ENCODE results near the gene POLR2I. TPM values are rescaled to one million over a fixed set of nuclear protein-coding genes. Genes with fewer than 3 reads are reported as not detected.

POLR2I gene
- 26.5 and 37.2 TPM in 2 replicates for total RNA-seq

DNA sequence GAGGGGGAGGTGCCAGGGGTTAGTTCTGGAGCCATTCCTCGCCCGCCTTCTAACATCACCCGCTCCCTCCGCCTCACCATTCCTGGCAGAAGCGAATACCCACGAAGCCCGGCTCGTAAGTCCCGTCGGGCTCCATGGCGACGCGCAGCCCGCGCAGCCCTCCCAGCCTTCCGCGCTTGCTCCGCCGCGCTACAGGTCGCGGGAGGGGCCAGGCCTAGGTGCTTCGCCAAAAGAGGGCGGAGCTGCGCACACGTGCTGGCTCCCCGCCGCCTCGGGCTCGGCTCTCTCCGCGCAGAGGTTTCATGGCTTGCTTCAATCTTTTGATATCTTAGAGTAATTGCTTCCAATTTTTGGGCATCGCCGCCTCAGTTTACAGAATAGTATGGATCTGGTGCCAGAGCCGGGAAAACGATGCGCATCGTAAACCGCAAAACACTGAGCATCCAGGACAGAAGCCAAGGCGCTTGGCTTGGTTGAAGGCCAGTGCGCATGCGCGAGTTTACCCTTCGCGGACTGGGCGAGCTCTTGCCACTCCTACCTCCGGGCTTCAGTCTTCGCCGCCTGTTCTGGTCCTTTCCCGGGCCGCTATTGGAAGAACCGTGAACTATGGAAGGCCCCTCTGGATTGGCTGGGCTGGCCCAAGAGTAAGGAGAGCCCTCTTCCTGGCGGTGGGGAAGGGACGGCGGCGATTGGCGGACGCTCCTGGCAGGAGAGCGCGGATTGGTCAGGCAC, at the start of gene POLR2I:
Gene POLR2I, minus strand, starts transcription at position 155 of the 732 bp plus-strand sequence. Its CDS starts 19 bp downstream, at position 136.

DNA sequence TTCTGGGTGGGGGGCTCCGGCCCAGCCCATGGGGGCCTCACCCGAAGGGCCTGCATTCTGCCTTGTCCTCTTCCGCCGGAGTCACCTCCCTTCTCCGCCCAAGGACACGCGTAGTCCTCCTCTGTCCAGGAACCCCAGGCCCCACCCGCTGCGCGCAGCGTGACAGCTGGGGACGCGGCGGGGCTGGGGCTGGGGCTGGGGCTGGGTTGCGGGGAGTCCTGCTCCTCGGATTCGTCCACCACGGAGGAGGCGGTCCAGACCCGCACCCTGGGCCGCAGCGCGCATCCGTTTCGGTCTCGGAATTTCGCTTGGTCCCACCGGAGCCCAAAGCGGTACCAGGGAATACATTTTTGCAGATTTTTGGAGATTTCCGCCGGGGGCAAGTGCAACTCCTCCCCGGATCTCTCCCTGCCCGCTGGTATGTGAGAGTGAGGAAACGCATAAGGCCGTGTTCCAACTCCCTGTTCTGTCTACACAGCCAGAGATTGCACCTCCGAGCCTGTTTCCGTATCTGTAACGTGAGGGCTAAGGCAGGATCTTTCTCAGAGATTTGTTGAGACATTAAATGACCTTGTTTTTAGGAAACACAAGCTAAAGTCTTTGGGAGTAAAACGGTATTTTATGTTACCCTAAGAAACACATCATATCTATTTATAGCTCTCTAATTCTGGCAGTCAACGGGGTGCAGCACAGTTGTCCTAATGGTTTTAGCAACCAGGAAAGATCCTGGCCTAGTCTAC, 37.8 kb upstream of the POLR2I start, which contains the start of gene COX7A1:
Gene COX7A1, minus strand, starts transcription at position 96 of the 740 bp plus-strand sequence. Its CDS starts 40 bp downstream, at position 56.

DNA sequence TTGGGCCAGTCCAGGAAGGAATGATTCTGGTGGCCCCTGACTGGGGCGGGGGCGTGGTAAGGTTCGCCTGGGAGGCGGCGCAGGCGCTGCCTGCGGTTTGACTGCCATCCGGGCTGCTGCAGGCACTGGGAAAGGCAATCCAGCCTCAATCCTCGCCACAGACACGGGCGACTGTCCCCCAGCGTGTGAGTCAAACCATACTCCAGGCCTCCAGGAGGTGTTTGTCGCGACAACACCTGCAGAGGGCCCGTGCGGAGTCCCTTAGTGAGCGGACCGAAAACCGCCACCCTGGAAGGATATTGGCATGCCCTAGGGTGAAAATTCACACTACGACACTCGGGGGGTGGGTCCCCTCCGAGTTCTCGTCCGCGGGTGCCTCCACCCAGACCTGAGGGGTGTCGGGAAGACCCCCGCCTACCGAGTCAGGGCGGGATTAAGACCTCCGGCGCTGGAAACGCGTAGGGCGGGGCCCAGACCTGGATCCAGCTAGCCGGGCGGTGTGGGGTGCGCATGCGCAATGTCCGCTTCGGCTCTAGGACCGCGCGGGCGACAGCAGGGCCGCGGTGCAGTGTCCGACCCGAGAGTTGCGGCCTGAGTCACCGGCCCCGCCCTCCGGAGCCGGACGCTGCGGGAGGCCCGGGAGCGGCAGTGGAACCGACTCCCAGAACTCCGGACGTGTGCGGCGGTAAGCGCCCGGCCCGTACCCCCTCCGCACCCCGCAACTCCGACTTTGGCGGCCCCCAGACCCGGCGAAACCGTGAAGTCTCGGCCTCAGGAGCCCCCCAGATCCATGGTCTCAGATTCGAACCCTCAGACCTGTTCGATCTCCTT, 25.0 kb upstream of the POLR2I start, which contains the start of gene CAPNS1:
Gene CAPNS1, plus strand, starts transcription at position 594 of the 831 bp plus-strand sequence. CDS start 946 bp downstream, outside the sequence.

DNA sequence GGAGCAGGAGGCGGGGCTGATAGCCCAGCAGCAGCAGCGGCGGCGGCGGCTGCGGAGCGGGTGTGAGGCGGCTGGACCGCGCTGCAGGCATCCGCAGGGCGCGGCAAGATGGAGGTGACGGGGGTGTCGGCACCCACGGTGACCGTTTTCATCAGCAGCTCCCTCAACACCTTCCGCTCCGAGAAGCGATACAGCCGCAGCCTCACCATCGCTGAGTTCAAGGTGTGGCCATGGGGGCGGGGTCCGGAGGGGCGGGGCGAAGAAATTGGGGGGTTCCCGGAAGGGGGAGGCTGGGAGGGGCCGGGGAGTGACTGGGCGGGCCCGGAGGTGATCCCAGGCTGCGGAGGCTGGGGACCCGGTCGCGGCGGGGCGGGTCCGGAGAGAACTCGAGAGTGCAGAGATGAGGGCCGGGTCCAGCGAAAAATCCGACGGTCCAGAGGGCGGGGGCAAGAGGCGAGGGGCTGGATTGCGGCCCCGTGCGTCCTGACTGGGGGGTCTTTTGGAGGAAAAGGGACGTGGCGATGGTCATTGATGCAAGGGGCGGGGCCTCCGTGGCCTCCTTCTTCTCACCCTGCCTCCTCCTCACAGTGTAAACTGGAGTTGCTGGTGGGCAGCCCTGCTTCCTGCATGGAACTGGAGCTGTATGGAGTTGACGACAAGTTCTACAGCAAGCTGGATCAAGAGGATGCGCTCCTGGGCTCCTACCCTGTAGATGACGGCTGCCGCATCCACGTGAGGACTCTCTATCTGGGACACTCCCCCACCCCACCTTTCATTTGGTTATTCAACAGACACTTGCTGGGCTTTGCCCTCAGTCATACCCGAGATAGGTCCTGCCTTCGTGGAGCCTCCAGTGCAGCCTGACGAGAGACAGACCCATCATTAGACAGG, 1.0 kb upstream of the POLR2I start, which contains the start of gene TBCB:
Gene TBCB, plus strand, starts transcription at position 16 of the 891 bp plus-strand sequence. Its CDS starts 93 bp downstream, at position 109.

DNA sequence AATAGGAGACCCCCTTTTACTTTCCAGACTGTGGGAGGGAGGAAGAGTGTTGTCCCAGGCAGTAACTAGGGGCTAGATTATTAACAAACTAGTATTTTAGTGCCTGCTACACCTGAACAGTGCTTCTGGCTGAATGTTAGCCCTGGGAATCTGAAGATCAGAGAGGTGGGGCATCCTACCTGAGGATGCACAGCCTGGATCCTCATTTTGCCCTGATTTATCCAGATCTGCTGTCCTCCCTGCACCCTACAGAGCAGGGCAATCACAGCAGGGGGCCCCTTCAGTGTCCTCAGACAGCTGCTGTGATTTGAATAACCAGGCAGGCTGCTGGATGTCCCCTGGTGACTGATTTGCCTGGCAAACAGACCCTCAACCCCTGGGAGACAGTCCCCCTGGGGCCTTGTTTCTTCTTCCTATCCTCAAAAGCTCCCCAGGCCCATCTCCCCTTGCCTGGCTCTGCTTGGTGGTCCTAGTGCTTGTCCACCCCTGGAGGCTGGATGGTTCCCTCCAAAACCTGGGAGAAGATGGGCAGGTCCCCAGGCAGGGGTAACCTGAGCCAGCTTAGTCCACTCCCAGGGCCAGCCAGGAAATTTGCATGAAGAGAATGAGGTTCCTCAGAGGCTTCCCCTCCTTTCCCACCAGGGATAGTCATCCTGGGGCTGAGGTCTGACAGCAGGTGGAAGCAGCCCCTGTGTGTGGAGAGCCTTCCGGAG, 4.0 kb downstream of the POLR2I start, which contains the start of gene OVOL3:
Gene OVOL3, plus strand, starts transcription at position 657 of the 713 bp plus-strand sequence. CDS start 60 bp downstream, outside the sequence.

Other genes starting within 250 kb of the POLR2I start
- gene APLP1, start 246.3 kb downstream of the POLR2I start, total RNA-seq: 4.2 and 4.6 TPM in 2 replicates
- gene NFKBID, start 214.3 kb downstream of the POLR2I start, total RNA-seq: 2.9 and 5.5 TPM in 2 replicates
- gene HCST, start 212.3 kb downstream of the POLR2I start, total RNA-seq: not detected in 2 replicates
- not detected in 2 replicates for gene TYROBP, start 206.6 kb downstream of the POLR2I start, total RNA-seq
- gene LRFN3, start 178.5 kb downstream of the POLR2I start, total RNA-seq: 9.6 and 11.1 TPM in 2 replicates
- gene SDHAF1, start 119.7 kb downstream of the POLR2I start, total RNA-seq: 12.7 and 13.4 TPM in 2 replicates
- 0.19 TPM in 1 of 2 replicates, not detected in the other for gene SYNE4, start 106.1 kb downstream of the POLR2I start, total RNA-seq
- 11.3 and 14.0 TPM in 2 replicates for gene ALKBH6, start 100.7 kb downstream of the POLR2I start, total RNA-seq
- 4.0 and 5.6 TPM in 2 replicates for gene CLIP3, start 82.0 kb downstream of the POLR2I start, total RNA-seq
- gene THAP8, start 60.6 kb downstream of the POLR2I start, total RNA-seq: 1.3 and 1.6 TPM in 2 replicates
- gene WDR62, start 60.0 kb downstream of the POLR2I start, total RNA-seq: 5.2 and 6.5 TPM in 2 replicates
- gene OVOL3, start 3.7 kb downstream of the POLR2I start, total RNA-seq: not detected in 2 replicates
- 136 and 145 TPM in 2 replicates for gene TBCB, start 593 bp upstream of the POLR2I start, total RNA-seq
- 405 and 525 TPM in 2 replicates for gene CAPNS1, start 25.2 kb upstream of the POLR2I start, total RNA-seq
- 5.9 and 9.5 TPM in 2 replicates for gene COX7A1, start 37.6 kb upstream of the POLR2I start, total RNA-seq
- gene ZNF565, start 99.8 kb upstream of the POLR2I start, total RNA-seq: 3.9 and 4.7 TPM in 2 replicates
- gene ZNF146, start 100.2 kb upstream of the POLR2I start, total RNA-seq: 107 and 136 TPM in 2 replicates